NT2/D1 (cell line): ENCODE measurements around the gene MTTP.

Experiments
- YY1 ChIP-seq: IDR thresholded peaks from 2 replicates; pipeline ENCODE4 v1.6.1; 2011; ENCODE audit not compliant: insufficient read length, insufficient read depth
- ZNF274 ChIP-seq: IDR thresholded peaks from 2 replicates; pipeline ENCODE4 v1.6.1; 2011; ENCODE audit warnings: mild to moderate bottlenecking, low read depth, low read length

GRCh38 chr4:99615170-99615820 lies 40.7 kb downstream of the MTTP start:
- TF ChIP-seq ZNF274 (no peak), YY1 (no peak)
